Measurements from ENCODE around the gene HOXA9. TPM values are rescaled to one million over a fixed set of nuclear protein-coding genes. Genes with fewer than 3 reads are reported as not detected.

Gene HOXA9
- total RNA-seq, 1 donor from 2014 or later = not detected

DNA sequence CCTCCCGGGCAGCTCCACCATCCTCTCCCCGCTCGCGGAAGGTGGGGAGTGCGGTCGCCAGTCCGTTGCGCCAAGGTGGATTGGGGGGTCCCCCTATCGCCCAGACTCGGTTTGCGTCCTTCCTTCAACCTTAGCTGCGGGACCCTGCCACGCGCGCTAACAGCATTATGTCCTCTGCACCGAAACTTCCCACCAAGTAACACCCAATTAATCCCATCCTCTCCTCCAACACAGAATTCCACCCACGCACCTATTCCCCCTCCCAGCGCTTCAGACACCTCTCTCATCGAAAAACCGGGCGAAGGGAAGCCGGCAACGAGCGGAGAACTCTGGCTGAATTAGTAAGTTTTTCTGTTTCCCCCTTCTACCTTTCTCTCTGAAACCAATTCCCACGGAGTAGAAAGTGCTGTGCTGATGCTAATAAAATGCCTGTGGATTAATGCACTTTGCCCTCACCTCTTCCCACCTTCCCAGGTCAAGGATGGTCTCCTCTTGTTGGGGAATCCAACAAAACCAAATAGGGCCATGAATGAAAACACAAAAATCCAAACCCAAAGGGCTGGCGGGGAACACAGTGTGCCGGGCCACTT is 13.9 kb downstream of the HOXA9 start:
- Histone ChIP-seq H3K4me1 (peaks cover 3 to 36% of the 10 kb centered on the region in 2 donors), H3K27ac (peak overlapping the region; percentile 83 to 88), H3K36me3 (no peaks in the 10 kb centered on the region), H3K4me3 (peak overlapping the region; percentile 68 to 69), H3K27me3 (no peaks in the 10 kb centered on the region), H3K9me3 (no peaks in the 10 kb centered on the region)
- intact Hi-C loops (cut with DNase I) = no loop called here
- peak in 1 of 2 donors; percentile 70 for DNase-seq (ENCODE audit: low spot score in 2 of 2)
- TF ChIP-seq, protein P1, sequence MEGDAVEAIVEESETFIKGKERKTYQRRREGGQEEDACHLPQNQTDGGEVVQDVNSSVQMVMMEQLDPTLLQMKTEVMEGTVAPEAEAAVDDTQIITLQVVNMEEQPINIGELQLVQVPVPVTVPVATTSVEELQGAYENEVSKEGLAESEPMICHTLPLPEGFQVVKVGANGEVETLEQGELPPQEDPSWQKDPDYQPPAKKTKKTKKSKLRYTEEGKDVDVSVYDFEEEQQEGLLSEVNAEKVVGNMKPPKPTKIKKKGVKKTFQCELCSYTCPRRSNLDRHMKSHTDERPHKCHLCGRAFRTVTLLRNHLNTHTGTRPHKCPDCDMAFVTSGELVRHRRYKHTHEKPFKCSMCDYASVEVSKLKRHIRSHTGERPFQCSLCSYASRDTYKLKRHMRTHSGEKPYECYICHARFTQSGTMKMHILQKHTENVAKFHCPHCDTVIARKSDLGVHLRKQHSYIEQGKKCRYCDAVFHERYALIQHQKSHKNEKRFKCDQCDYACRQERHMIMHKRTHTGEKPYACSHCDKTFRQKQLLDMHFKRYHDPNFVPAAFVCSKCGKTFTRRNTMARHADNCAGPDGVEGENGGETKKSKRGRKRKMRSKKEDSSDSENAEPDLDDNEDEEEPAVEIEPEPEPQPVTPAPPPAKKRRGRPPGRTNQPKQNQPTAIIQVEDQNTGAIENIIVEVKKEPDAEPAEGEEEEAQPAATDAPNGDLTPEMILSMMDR (IDR thresholded peaks at IDR 0.05) = no peak

DNA sequence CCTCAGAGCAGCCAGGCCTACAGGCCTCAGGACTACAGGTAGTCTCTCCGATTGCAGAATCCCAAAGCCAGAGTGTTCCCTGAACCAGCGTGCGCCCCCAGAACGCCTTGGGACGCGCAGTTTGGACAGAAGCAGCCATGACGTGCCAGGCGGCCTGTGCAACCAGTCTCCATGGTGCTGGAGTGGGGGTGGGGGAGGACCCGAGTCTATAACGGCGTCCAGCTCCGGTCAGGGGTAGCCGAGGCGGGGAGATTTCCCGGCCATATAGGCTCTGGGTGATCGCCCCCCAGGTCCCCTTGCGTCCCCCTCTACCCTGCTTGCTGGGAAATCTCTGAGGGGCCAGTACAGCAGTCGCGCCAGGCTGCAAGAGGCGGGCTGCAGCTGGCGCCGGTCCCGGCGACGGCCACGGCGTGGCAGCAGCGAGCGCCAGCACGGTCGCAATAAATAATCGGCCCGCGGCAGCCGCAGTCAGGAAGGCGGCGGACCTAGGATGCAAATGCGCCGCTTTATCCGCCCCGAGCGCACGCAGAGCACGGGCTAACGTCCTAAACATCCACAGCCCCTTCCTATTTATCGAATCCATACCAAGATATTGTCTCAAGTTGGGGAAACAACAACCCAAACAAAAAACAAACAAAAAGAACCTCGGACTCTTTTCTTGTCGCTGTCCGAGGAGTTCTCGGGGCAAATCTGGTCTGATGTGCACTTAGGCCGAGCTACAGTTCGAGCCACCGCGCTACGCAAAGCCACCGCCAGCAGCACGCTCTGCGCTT is 14.6 kb downstream of the HOXA9 start:
- TF ChIP-seq, protein P1 (IDR thresholded peaks at IDR 0.05) = peak; percentile 80 to 94 (median 91)
- H3K4me1 ChIP-seq = peaks cover 3 to 36% of the 10 kb centered on the region in 2 donors
- intact Hi-C loops (cut with DNase I) = no loop called here
- H3K27me3 ChIP-seq = no peaks in the 10 kb centered on the region
- H3K27ac ChIP-seq = peak overlapping the region; percentile 83 to 88
- DNase-seq (ENCODE audit: low spot score in 2 of 2) = peak in 1 of 2 donors; percentile 88
- H3K36me3 ChIP-seq = no peaks in the 10 kb centered on the region
- peak overlapping the region; percentile 68 to 69 for H3K4me3 ChIP-seq
- H3K9me3 ChIP-seq = no peaks in the 10 kb centered on the region

DNA sequence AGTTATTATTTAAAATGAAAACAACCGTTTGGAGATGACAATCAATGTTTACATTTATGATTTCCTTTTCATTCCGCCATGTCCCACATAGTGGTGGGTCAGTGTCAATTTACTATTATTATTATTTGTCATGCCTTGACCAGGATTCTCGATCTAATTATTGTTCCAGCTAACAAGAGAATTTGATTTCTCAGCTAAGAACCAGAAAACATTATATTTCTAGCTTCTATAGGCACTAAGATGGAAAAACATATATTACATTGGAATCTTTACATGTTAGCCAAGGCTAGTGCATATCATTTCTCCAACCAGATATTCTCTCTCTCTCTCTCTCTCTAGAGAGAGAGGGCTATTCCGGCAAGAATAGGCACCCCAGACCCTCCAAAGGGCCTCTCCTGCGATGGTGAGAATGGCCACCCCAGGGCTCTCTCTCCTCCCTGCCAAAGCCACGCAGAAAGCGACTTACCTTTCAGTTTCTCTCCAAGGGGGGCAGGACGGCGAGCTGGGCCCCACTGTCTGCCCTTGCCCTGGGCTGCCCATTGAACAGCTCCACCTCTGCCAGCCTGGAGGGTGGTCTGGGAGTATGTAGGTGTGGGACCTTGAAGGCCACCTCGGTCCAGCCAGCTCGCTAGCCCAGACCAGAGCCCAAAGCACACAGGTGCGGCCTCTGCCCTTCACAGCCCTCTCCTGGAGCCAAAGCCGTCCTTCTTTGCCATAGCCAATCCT is 15.3 kb downstream of the HOXA9 start:
- intact Hi-C loops (cut with DNase I) = no loop called here
- no peak for DNase-seq (ENCODE audit: low spot score in 2 of 2)
- H3K36me3 ChIP-seq = peaks cover 0 to 5% of the 10 kb centered on the region in 2 donors
- peaks cover 0 to 31% of the 10 kb centered on the region in 2 donors for H3K4me1 ChIP-seq
- TF ChIP-seq, protein P1 (IDR thresholded peaks at IDR 0.05) = no peak
- peak overlapping the region; percentile 83 to 88 for H3K27ac ChIP-seq
- H3K9me3 ChIP-seq = no peaks in the 10 kb centered on the region
- no peaks in the 10 kb centered on the region for H3K27me3 ChIP-seq
- H3K4me3 ChIP-seq = peak overlapping the region; percentile 68 to 69

DNA sequence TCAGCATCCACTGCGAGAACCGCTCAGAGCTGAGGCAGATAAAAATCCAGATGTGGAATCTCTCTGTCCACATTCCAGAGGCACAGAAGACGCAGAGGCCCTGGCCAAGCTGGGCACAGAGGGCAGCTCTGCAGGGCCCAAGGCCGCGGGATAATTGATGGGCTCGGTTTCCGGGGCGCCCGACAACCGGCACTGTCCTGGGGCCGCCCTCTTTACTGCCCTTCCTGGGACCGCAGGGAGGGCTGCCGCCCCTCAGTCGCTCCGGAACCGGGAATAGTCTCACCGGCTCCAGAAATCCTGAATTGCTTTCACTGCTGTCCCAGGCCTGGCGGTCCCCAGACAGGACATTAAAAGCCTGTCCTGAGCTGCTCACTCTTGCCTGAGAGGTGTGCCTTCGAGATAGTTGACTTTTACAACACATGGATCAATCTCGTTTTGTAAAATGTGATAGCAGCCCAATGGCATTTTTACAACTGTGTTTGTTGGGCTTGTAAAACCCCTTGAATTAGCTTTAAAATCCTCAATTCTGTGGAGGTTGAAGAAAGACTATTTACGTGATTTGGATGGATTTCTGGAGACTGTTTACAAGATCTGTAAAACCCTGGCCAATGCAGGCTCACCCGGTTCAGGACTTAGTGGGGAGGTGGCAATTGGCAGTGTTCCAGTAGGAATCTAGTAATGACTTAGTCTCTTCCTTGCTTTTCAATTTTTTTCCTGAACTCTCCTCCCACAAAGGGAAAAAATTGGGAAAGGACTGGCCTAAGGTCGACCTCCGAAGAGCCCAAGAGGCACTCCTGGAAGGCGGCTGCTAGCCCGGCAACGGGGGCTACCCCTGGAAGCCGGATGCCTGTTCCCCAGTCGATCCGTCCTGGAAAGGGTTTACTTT is 16.3 kb downstream of the HOXA9 start:
- peaks cover 0 to 31% of the 10 kb centered on the region in 2 donors for H3K4me1 ChIP-seq
- H3K36me3 ChIP-seq = peaks cover 0 to 15% of the 10 kb centered on the region in 2 donors
- peak overlapping the region; percentile 83 to 88 for H3K27ac ChIP-seq
- intact Hi-C loops (cut with DNase I) = no loop called here
- no peaks in the 10 kb centered on the region for H3K9me3 ChIP-seq
- TF ChIP-seq, protein P1 (IDR thresholded peaks at IDR 0.05) = no peak
- H3K4me3 ChIP-seq = peak overlapping the region; percentile 68 to 69
- no peaks in the 10 kb centered on the region for H3K27me3 ChIP-seq
- peak in 1 of 2 donors; percentile 64 for DNase-seq (ENCODE audit: low spot score in 2 of 2)
